ENCODE results near the gene CA12. TPM values are rescaled to one million over a fixed set of nuclear protein-coding genes. Genes with fewer than 3 reads are reported as not detected.

The CA12 gene
- total and polyA plus RNA-seq, 9 of the 15 experiments (the other 6 are each of a cell fraction or from before 2014, with no cell fraction given), result 0.01 to 0.78 (median 0.15) TPM; not detected in 1

GRCh38 chr15:63277038-63277892 is 104.4 kb downstream of the CA12 start, which contains the start of gene APH1B (continued):
- no peak for TF ChIP-seq CEBPG (CRISPR knock-in tag; IDR thresholded peaks at IDR 0.05)
- TF ChIP-seq CEBPG (tag; conservative IDR thresholded peaks at IDR 0.05 in 1 of 2, IDR thresholded peaks at IDR 0.05 in 1 of 2), result no peak
- TF ChIP-seq RHOXF2B (CRISPR knock-in tag; conservative IDR thresholded peaks at IDR 0.05), result peak; percentile 59; the same call in 1 of the 2 replicates
- peak; percentile 95 for TF ChIP-seq VEZF1 (CRISPR knock-in tag; IDR thresholded peaks at IDR 0.05)
- TF ChIP-seq ETS2 (tag; IDR thresholded peaks at IDR 0.05; ENCODE audit: borderline replicate concordance, poor library complexity, severe bottlenecking), result no peak
- TF ChIP-seq MGA (IDR thresholded peaks at IDR 0.05), result peak; percentile 68; the same call in 1 of the 2 replicates
- no peak for TF ChIP-seq MITF (IDR thresholded peaks at IDR 0.05)
- no peak for TF ChIP-seq ZNF449 (CRISPR knock-in tag; IDR thresholded peaks at IDR 0.05)
- peak; percentile 48 for TF ChIP-seq TAF1 (IDR thresholded peaks at IDR 0.05; ENCODE audit: control insufficient read depth, extremely low read depth, insufficient read depth, low read length, severe bottlenecking)
